Dermis blood vessel endothelial cell (primary cell): Measurements from ENCODE around the gene MOSPD2. TPM values are rescaled to one million over a fixed set of nuclear protein-coding genes. Genes with fewer than 3 reads are reported as not detected.

Experiments
- DNase-seq: peaks from one replicate; pipeline ENCODE4 v3.0.0; 2010
- total RNA-seq: library from RNA; depleted of rRNA; stranded (reverse); fragments of >200 nt; gene quantifications from 2 replicates; pipeline ENCODE4 v1.2.3, GENCODE V29; 2014

MOSPD2 gene
- total RNA-seq, 1 donor from 2014 or later = 23.7 TPM

DNA sequence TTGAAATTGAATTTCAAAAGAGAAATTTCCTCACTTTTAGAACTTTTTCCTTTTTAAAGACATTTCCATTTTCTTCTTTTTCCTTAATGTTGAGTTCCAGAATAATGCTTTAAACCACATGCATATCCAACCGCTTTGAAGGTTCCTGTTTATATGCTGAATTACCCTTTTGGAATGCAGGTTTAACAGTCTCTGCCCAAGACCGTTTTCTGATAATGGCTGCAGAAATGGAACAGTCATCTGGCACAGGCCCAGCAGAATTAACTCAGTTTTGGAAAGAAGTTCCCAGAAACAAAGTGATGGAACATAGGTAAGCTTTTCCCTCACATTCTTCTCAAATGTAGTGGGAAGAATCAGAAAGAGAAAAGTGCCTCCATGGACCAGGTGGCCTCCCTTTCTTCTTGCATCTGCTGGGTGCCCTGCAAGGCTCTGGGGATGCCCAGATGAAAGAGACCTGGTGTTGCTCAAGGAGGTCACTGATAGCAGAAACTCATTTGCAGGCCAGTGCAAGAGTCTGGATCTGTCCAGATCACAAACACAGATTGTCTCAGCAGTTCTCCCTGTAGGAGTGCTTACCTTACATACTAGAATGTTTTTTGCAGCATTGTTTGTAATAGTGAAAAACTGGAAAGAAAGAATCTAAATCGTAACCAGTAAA, 42.9 kb downstream of the MOSPD2 start:
- DNase-seq = peak; percentile 32

- DNase-seq = no peak
These were observed 46.2 kb downstream of the MOSPD2 start for GRCh38 chrX:14919407-14919806.

- DNase-seq = no peak
These were observed 47.0 kb downstream of the MOSPD2 start for GRCh38 chrX:14920196-14920595.

DNA sequence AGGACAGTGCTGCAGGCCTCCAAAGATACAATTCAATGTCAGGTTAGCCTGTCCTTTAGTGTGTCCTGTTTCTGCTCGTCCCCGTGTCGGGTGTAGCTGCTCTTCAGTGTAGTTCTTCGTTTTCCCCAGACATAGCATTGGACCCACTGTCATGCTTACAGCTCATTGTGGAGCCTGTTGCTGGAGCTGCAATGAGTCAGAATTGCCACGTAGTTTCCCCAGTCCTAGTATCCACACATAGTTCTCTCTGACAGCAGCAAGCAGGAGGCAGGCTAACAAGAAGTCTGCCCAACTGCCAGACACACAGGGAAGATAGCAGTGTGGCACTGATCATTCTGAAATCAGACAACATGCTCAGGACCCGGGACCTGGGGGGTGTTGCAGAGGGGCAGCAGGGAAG, 49.2 kb downstream of the MOSPD2 start:
- DNase-seq = peak; percentile 65

DNA sequence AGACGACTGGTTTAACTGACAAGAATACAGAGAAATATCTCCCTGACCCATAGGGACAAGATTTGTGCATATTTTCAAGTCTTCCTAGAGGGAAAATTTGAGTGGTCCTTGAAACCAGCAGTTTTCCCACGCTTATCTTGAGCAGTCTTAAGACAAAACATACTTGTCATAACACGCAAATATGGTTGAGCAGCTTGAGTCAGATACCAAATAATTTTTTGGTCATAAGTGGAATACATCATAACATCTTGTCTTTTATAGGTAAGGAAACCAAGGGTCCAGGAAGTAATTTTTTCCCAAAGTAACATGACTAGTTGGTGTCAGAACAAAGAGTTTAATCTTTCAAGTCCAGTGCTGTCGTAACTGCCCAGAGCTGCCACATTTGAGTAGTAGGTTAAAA, 50.5 kb downstream of the MOSPD2 start:
- no peak for DNase-seq

- DNase-seq = peak; percentile 56
These were observed 53.2 kb downstream of the MOSPD2 start for GRCh38 chrX:14926471-14926870.

DNA sequence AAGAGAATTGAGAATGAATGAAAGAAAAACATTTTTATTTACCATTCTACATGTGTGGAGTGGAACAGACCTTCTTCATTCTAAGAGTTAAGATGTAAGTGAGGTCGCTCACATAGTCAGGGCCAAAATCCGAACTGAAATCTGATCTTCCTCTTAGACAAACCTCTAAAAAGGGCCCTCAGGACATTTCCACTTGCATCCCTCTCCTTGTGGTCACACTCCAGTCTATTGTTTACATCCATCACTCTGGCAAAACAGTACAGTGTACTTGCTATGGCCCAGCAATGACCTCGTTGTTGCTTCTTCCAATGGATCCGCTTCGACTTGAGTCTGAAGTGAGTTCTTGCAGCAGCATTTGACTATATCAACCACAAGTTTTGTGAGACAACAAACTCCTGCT, 54.2 kb downstream of the MOSPD2 start:
- no peak for DNase-seq

DNA sequence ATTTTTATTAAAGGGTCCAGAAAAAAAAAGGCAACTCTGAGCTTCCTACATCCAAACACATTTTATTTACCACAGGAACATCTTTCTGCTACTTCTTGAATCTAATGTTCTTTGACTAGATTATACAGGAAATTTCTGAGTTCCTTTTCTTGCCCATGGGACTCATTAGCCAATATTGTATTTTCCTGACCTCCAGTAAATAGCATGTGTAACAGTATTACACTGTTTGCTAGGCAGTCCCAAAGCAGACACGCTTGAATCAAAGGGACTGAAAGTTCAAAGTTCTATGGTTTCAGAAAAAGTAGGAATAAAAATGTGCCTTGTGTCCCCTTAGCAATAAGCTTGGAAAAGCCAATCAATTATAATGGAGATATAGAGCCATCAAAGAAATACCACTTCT, 57.4 kb downstream of the MOSPD2 start:
- DNase-seq = no peak

DNA sequence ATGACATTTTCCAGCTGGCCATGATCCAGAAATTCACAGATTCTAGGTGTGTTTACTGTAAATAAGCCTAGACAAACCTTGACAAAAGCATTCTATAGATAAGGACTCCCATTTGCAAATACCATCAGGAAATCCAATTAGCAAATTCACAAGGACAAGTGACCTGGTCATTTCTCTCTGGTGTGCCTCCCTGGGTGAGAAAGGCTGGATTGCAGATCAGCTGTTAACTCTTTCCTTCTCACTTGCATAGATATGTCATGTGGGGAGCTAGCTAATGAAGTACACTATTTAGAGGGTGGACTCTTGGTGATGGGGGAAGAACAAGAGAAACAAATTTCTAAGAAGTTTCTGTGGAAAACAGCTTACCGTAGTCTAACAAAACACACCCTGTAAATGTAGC, 58.9 kb downstream of the MOSPD2 start:
- no peak for DNase-seq

- no peak for DNase-seq
These were observed 61.2 kb downstream of the MOSPD2 start for GRCh38 chrX:14934423-14934822.

DNA sequence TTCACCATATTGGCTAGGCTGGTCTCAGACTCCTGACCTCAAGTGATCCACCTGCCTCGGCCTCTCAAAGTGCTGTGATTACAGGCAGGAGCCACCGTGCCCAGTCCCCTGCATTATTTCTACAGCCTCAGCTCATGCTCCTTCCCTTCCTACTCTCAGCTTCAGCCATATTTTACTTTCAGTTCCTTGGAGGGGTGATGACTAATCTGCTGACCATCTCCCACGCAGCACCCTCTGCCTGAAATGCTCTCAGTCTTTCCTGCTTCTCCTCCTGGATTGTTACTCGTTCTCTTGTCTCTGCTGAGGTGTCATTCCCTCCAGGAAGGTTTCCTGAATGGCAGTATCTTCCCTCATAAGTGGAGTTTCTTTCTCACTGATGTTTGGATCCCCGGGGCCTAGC, 63.3 kb downstream of the MOSPD2 start:
- DNase-seq = peak; percentile 40

- no peak for DNase-seq
These were observed 66.4 kb downstream of the MOSPD2 start for GRCh38 chrX:14939644-14940043.

- DNase-seq = peak; percentile 30
These were observed 68.1 kb downstream of the MOSPD2 start for GRCh38 chrX:14941301-14941700.

- no peak for DNase-seq
These were observed 69.1 kb downstream of the MOSPD2 start for GRCh38 chrX:14942341-14942740.

DNA sequence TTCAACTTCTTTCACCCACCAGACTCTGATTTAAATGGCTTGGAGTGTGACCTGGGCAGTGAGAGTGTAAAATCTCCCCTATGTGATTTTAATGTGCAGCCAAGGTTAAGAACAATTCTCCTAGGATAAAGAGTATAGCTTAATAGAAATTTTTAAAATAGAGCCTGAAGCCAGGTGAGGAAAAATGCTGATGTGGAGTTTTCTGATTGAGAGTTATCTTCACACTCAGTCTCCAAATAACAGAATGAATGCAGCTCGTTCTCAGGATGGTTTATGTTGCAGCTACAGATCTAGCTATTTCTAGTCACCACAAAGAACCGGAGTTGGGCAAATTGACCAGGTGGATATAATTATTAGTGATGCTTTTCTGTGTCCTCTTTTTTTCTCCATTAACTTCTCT, 70.7 kb downstream of the MOSPD2 start:
- no peak for DNase-seq

GRCh38 chrX:14946606-14947155, 73.5 kb downstream of the MOSPD2 start:
- no peak for DNase-seq

- DNase-seq = no peak
These were observed 75.5 kb downstream of the MOSPD2 start for GRCh38 chrX:14948691-14949090.

DNA sequence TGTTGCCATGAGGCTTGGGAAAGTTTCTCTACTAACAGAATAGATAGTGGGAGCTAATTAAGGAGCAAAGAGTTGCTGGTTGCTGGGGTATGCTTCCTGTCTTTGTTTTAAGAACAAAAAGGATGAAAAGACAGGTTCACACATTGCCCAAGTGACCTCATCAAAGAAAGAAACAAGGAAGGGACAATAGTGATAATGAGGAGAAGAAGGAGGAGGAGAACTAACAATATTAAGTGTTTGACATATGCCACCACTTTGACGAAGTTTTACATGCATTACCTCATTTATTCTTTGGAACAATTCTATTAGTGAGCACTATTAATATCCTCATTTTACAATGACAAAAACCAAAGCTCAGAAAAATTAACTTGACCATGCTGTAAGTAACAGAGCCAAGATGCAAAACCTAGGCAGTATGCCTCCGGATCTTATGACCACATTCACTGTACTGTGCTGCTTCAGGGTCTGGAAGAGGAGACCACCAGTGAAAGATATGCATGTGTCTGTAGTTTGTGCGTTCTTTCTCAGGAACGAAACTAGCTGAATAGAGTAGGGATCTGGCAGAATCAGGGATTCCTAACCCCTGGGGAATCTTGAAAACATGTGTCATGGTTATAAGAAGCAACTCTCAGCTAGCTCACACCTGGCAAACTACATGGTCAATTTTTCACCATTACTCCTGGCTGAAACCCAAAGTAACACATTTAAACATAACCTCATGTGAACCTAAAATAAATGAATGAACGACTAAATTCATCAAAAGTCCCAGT, 83.8 kb downstream of the MOSPD2 start:
- peak; percentile 13 for DNase-seq

DNA sequence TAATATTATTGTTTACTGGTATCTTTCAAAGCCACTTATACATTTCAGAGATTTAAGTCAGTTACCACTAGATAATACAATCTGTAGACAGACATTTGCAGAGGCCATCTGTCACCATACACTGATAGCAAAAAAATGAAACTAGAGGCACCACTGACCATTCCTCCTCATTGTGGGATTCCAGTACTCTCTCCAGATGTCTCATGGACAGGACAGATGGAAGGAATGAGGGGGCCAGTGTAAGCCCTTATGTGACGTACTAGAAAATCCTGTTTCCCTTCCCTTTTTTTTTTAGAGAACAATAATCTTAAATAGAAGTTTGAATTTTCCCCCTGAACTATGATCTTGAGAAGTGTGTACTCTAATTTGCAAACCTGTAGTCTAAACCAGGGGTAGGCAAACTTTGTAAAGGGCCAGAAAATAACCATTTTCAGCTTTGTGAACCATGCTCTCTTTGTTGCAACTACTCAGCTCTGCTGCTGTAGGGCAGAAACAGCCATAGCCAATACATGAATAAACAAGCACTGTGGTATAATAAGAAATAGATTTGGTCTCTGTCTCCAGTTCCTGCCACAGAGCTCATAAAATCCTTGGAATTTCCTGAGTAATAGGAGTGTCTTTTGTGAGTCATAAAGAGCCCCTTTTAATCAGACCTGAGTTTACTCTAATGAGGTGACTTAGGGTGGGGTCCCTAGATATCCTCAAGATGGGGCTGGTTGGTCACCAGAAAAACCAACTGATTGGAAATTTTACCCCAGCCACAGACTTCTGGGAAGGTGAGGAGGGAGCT, 90.4 kb downstream of the MOSPD2 start:
- DNase-seq = peak; percentile 49

DNA sequence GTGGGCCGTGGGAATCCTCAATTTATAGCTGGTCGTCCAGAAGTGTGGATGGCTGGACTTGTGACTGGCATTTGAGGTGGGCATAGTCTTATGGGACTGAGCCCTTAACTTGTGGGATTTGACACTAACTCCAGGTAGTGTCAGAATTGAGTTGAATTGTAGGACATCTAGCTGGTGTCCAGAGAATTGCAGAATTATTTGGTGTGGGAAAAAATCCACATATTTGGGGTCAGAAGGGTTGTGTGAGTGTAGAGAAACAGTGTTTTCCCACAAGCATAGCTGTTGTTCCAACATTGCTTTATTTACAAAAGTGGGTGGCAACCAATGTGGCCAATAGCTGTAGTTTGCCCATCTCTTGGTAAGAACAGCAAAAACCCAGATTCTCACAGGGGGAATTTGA, 91.3 kb downstream of the MOSPD2 start:
- DNase-seq = peak; percentile 40
